PFSK-1 (cell line): ENCODE results near the gene FGD3.

Experiments used
- POLR2AphosphoS5 ChIP-seq: IDR thresholded peaks from 2 replicates; pipeline ENCODE4 v1.6.1; 2012; ENCODE audit warnings: low read depth, mild to moderate bottlenecking, control low read depth, low read length, moderate library complexity
- TAF1 ChIP-seq: IDR thresholded peaks from 2 replicates; pipeline ENCODE4 v1.6.1; 2012; ENCODE audit warnings: low read length, control low read depth, borderline replicate concordance; ENCODE audit not compliant: insufficient read depth

GRCh38 chr9:92964607-92965060, 17.3 kb downstream of the FGD3 start:
- TF ChIP-seq POLR2AphosphoS5 = no peak
- no peak for TF ChIP-seq TAF1
